Stimulated activated CD8-positive, alpha-beta memory T cell treated with anti-CD3 and anti-CD28 coated beads, Interleukin-2, amount 100 ng/mL, for 48 hours (primary cell): ENCODE measurements around the gene DOC2A.
"Not testable (repeated sequence)": the region's sequence is repeated elsewhere in the genome, so short reads cannot be mapped to it uniquely, and the experiment has no call there.

Experiments
- DNase-seq, 2 donors: peaks; one replicate each; pipeline ENCODE4 v3.0.0-alpha.2; 2020; ENCODE audit warnings: low read depth in 2 of 2

DOC2A gene

DNA sequence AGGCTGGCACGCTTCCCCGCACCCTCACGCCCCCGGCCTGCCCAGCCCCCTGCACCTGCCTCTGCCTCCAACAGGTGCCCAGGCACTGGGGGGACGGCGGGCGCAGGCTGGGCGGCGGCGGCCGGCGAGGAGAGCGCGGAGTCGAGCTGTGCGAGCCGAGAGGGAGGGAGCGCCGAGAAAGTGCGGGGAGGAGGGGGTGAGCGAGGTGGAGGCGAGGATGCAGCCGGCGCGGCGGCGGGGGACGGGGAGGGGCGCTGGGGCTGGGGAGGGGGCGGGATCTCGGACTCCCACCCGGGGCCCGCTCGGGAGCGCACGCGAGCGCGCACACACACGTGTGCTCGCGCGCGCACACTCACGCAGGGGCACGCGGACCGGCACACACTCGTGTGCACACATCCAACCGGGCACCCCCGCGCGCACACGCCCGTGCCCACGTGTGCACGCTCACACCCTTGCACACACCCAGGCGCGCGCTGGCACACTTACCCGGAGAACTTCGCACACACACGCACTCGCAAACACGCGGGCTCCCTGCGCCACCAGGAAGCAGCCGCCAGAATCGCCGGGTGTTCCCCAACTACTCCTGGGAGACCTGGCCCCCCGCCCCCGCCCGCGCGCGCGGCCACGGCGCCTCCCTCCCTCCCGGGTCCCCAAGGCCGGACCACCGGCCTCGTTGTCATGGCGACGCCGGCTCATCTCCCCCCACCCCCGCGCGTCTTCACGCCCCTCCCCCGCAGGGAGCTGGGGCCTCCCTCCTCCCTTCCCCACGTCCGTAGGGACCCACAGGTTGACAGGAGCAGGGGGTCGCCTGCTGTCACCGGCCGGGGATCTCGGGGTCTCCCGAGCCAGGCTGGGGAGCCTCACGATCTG lies at the start of gene DOC2A:
TSS of gene DOC2A (minus strand) at position 184 of the 870 bp plus-strand sequence. CDS start 805 bp downstream, outside the sequence.
- DNase-seq = no peak

DNA sequence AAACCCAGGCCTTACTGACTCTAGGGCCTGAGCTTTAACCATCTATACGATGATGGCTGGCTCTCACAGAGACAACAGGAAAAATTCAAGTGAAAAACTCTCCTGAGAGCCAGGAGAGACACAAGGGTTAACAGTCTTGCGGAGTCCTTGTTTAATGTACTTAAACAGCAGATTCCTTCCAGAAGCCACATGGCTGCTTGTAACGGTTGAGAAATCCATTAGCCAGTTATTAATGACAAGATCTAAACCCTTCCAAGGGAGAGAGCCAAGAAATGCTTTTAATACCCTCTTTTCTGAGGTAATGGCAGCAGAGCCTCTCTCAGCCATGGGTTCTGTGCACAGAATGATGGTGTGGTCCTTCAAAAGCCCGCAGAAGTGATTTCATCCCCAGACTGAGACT lies 49.5 kb upstream of the DOC2A start:
- DNase-seq = no peak

DNA sequence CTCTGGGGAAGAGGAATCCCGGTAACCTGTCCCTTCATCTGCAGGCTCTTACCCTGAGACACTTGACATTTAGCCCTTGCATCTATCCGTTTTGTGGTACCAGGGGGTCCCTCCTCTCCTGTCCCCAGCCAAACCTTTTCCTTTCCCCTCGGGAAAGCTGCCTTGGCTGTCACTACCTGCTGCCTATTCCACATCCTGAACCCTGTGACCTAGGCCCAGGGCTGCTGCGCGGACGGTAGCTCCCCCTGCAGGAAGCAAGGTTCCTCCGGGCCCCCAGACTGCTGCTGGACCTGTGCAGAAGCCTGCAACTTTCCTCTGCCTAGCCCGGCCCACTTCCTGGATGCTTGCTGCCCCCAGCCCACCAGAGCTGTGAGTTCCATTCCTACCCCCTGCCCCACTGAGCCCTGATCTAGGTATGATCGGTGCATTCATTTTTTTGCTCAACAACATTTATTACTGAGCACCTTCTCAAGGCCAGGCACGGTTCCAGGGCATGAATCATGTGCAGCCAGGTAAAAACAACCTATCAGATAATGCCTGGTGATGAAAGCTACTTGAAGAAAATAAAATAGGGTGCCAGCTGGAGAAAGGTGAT lies 44.2 kb upstream of the DOC2A start:
- DNase-seq = peak in 1 of 2 donors; percentile 55

DNA sequence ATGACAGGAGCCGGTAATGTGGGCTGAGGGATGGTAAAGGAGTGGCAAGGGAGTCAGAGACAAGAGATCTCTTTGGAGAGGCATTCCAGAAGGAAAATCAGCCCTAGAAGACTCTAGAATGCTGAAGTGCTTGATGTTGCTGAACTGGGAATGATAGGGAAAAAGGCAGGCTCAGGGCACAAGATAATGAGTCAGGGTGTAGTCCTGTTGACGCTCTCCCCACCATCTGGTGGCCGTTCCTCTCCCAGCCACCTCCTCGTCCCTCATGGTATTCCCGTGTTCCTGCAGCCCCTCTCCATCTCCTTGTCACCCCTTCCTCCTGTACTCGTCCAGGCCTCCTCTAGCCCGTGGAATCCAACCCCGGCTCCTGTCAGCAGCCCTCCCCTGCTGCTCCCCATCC lies 43.6 kb upstream of the DOC2A start:
- DNase-seq = no peak

DNA sequence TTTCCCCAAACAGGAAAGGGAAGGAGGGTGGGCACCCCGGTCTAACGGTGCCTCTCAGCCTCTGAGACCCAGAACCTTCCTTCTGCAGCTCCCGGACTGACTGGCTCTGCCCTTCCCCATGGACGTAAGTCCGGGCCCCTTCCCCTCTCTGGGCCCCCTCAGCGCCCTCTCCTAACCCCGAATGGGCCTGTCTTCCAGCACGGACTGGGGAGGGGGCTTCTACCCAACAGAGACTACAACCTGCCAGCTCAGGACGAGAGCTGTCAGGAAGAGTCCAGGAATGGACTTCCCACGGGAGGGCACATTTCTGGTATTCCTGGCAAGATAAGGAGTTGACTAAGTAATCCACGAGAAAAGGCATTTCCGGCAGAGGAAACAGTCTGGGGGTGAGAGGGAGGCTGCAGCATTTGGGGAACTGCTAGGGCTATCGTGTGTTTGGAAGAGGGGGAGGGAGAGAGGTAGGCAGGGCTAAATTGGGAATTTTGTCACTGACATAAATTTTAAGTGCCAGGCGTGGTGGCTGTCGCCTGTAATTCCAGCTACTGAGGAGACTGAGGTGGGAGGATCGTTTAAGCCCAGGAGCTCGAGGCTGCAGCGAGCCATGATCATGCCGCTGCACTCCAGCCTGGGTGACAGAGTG lies 42.7 kb upstream of the DOC2A start:
- no peak for DNase-seq

DNA sequence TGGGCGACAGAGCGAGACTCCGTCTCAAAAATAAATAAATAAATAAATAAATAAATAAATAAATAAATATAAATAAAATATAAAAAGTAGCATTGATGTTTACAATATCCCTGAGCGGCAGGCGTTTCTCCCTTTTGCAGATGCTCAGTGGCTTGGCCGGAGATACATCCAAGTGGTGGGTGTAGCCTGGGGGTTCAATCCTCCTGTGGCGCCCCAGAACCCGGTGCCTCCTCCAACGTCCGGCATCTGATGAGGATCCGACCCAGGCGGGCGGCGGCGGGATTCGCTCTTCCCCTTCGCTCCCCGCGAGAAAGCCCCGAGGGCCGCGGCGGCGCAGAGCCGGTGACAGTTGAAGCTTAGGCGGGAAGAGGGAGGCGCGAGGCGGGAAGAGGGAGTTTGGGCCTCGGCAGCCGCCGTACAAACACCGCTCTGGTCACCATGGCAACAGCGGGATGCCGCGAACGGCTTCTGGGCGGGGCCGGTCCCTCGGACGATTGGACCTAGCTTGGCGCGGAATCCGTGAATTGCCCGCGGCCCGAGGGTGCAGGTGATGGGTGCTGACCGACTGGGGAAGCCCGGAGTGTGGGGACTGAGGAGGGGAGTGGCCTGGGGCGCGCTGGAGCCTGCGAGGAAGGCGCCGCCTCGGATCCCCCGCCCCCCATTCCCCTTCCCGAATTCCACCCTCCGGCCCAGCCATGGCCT lies 42.0 kb upstream of the DOC2A start:
- peak; percentile 91 to 94 for DNase-seq

DNA sequence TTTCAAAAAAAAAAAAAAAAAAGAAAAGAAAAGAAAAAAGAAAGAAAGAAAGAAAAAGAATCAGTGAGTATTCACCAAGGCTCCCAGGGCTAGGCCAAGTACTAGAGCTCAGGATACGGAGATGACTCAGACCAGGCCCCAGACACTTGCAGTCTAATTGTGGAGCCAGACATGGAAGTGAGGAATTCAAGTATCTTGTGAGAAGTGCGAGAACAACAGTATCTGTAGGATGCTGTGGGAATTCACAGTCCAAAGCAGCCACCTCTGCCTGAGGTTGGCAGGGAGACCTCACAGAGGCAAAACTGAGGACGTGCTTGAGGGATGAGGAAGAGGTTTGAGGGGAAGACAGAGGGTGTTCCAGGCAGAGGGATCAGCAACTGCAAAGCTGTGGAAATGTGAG lies 40.7 kb upstream of the DOC2A start:
- DNase-seq = no peak

DNA sequence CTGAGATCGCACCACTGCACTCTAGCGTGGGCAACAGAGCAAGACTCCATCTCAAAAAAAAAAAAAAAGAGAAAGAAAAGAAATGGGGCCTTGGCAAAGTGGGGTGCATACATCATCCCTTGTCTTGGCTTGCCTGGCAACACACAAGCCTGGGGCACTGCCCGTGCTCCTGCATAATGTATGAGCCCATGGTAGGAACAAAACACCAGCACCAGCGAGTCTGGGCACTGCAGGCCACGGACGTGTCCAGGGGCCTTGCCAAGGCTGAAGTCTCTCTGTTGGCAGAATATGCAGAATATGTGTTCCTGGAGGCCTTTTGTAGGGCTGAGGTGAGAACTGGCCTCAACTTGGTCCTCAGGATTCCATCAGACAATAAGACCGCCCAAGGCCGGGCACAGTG lies 39.0 kb upstream of the DOC2A start:
- no peak for DNase-seq

DNA sequence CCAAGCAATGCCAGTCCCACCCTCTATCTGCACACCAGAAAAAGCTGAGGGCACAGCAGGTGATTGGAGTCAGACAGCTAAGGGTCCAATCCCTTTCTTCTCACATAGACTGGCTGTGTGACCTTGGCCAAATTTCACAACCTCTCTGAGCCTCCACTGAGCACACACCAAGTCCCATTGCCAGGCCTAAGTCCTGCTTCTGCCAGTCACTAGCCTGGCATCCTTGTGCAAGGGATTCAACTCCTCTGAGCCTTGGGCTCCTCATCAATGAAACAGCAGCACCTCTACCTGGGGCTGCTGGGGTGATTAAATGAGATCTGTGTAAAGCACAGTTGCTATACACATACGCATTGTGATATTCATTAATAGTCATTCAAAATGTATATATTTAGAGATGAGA lies 35.8 kb upstream of the DOC2A start:
- DNase-seq = no peak

DNA sequence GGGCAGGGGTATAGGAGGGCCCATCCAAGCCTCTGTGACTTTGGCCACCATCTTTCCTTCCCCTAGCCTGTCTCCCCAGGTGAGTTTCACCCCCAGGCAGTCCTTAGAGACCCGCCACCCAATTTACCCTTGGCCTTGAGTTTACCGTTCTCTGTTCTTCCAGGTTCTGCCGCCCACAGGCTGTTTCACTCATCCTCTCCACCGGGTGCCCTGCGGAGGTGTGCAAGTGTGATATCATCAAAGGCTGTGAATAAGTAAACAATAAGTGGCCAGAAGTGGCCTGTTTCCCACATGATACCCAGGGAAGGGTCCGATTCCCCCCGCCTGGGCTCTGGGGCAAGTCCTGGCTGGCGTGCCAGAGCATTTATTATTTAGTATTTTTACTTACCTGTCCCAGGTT lies 35.4 kb upstream of the DOC2A start:
- no peak for DNase-seq

DNA sequence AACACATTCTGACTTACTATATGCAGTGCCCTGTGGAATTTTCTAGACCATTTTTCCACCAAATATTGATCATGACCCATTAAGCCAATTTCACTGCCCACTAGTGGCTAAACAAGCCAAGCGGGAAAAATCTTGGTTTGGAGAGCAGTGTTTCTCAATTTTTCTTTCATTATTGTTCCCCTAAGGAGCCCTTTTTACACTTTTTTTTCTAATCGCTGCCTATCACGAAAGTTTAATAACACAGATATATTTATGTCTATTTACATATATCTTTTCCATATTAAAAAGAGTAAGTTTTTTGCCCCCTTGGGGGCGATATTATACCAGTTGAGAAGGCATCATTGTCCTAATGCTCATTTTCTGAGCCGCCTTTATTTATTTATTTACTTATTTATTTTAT lies 31.0 kb upstream of the DOC2A start:
- DNase-seq = no peak

DNA sequence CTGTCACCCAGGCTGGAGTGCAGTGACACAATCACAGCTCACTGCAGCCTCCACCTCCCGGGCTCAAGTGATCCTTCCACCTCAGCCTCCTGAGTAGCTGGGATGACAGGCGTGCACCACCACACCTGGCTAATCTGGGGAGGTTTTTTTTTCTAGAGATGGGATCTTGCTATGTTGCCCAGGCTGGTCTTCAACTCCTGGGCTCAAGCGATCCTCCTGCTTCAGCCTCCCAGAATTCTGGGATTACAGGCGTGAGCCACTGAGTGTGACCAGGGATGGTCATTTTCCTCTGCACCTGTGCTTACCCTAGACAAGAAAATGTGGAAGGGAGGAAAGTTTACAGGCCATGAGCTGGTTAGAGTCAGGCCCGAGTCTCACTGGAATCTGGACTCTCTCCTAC lies 29.9 kb upstream of the DOC2A start:
- DNase-seq = not testable (repeated sequence)

DNA sequence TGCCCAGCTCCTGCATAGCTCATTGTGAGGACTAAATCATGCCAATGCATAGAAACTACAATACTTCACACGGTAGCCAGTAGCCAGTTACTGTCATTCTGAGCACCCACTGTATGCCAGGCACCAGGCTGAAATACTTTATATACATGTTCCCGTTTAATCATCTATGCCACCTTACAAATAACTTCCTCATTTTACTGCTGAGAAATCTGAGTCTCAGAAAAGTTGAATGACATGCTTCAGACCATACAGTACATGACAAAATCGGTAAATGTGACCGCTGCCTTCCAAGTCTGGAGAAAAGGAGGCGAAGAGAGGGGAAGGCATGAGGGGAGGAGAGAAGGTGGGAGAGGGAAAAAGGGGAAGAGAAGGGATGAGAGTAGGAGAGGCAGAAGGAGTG lies 29.4 kb upstream of the DOC2A start:
- no peak for DNase-seq

DNA sequence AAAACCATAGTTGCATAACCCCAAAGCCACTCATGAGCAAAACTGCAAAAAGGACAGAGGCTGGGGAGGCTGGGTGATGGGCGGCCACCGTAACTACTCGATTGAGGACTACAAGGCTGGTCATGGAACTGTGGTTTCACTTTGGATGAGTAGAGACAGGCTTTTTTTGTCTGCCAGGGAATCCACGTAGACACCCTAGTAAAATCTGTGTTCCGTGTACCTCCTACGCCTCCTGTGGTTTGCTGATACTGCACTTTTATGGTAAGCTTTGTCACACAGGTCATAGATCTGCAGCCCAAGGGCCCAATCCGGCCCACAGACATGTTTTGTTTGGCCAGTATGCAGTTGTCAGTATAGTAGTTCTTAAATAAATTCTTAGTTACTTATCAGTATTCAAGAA lies 22.4 kb upstream of the DOC2A start:
- DNase-seq = no peak

DNA sequence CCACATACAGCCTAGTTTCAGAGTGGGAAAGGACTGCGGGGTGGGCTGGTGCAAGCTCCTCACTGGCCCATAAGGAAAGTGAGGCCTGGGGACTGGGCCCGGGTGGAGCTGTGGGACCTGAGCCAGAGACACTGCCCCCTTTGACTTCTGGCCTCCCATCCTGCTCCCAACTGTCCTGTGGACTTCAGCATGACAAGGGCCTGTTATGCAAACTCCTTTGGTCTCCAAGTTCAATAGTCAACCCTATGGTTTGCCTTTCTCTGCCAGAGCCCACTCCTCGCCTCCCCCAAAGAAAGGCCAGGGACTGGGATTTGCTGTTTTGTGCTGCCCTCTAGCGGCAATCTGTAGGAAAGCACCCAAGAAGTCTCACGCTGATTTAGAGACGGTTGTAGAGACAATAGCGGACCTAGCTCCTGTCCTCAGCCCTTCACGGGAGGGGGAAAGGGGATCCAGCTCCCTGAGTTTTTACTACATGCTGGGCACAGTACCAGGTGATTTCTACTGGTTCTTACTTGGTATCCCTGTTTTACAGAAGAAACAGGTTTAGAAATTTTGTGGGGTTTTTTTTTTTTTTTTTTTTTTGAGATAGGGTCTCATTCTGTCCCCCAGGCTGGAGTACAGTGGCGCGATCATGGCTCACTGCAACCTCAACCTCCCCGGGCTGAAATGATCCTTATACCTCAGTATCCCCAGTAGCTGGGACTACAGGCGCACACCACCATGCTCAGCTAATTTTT lies 21.4 kb upstream of the DOC2A start:
- DNase-seq = peak in 1 of 2 donors; percentile 46

DNA sequence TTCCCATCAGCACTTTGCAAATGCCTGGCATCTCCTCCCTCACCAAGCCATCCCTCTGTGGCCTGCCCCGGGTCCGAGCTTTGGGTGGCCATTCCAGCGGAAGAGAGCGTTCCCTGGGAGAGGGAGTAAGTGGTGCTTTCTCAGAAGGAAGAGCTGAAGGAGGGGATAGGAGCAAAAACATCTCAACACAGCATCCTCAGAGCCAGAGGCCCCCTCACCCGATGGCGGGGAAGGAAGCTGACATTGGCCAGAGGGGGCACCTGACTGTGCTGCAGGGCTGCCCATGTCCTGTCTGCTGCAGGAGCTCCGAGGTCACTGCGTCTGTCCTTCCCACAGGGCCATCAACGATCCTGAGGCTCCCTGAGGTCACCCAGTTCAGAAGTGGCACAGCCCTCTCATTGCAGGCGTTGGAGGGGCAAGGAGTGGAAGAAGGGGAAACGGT lies 20.7 kb upstream of the DOC2A start:
- no peak for DNase-seq

DNA sequence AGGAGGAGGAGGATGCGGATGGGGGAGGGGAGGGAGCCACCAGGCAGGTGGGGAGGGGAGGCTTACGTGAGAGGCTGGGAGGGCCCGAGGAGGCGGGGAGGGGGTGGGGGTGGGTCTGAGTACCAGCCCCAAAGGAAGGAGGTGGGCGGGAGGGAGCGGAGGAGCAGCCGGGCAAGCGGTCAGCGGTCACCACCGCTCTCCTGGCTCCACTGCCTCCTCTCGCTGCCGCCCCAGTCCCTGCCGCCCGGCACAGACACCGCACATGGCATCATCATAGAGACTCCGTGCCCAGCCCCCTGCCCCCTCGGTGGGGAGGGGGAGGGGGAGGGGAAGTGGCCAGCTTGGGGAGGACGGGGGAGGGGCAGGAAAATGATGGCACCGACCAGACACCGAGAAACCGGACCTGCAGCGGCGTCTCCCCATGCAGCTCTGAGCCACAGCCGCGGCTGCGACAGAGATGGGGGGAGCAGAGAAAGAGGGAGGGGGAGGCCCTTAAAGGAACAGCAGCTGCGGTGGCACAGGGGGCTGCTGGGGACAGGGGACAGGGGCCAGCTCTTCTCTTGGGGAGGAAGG lies 20.1 kb upstream of the DOC2A start, which contains the start of gene TLCD3B:
TSS of gene TLCD3B (minus strand) at position 431 of the 573 bp plus-strand sequence. CDS start 744 bp downstream, outside the sequence.
- DNase-seq = no peak

DNA sequence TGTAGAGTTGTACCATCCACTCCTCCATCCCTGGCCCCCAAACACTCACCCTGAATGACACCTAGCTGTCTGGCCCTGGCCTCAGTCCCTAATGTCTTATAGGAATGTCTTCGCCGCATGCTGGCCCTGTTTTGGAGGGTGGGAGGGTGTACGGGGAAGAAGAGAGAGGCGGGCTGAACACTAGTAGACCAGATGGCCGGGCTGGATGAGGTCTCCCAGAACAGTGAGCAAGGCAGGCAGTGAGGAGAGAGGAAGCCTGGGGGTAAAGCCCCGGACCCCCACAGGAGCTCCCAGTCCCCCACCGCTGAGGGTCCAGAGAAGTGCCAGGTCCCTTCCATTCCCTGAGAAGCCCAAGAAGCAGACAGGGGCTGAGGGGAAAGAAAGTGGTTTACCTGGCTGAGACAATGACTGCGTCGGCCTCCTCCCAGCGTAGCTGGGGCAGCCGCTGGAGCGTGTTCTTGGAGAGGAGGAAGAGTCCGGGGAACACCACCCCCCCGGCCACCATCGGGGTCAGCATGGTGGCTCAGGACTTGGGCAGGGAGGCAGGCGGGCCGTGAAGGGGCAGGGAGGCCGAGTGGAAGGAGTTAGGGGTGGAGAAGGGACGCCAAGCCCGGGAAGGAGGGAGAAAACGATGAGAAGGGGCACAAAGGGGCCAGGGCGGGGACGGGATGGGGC lies 19.3 kb upstream of the DOC2A start:
- no peak for DNase-seq

DNA sequence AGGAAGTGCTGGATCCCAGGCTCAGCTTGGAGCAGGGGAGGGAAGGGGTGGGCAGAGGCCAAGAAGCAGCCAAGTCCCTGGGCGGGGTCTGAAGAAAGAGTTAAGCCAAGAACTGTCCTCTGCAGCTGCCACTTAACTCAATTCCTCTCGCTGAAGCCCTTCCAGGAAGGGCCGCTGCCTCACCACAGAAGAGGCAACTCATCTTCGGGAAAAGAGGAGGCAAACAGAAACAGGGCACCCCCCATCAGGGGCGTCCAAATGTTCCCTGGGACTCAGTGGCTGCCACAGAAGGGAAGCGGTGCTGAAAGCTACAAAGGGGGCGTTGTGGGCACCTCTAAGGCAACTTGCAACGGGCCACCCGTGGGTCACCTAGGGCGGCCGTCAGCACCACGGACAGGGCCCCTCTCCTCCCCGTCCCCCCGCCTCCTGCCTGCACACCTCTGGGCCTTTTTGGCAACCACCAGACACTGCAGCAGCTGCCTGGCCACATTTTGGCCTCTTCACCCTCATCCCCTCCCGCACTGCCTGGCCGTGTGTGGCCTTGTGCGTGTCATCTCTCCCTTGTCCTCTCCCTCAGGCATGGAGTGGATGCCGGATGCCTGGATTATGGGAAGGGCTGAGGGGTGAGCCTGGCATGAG lies 17.7 kb upstream of the DOC2A start:
- DNase-seq = no peak
